Fibroblast of the conjunctiva (primary cell): ENCODE measurements around the gene AMDHD2.
A peak's percentile ranks its signal among the peaks of the same experiment; 100 is the strongest.
"Not testable (repeated sequence)": the region's sequence is repeated elsewhere in the genome, so short reads cannot be mapped to it uniquely, and the experiment has no call there.

ENCODE experiments used
- DNase-seq: peaks from one replicate; pipeline ENCODE4 v3.0.0-alpha.2; 2010; ENCODE audit warnings: low read depth

AMDHD2 gene

GRCh38 chr16:2517954-2518605 lies 2.1 kb upstream of the AMDHD2 start:
- DNase-seq = no peak

DNA sequence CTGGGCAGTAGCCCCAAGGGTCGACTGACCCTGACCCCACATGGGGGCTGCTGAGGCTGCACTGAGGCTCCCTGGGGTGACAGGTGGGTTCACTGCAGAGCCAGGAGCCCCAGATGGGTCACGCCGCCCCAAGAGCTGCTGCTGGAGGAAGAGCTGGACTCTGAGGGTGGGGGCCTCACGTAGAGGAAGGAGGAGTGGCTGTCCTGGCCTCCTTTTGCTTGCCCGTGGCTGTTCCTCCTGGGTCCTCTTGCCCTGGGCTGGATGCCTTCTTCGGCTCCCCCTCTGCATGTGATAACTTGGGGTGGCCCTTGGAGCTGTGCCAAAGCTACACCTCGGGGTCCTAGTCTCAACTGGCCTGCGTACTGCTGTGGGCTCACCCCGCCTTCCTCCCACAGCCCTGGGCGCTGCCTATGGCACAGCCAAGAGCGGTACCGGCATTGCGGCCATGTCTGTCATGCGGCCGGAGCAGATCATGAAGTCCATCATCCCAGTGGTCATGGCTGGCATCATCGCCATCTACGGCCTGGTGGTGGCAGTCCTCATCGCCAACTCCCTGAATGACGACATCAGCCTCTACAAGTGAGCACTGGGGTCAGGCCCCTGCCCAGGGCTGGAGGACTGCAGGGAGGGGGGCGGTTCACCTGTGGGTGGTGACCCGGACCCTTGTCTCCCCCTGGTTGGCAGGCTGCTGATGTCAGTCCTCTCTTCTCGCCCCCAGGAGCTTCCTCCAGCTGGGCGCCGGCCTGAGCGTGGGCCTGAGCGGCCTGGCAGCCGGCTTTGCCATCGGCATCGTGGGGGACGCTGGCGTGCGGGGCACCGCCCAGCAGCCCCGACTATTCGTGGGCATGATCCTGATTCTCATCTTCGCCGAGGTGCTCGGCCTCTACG lies 1.1 kb upstream of the AMDHD2 start:
- DNase-seq = no peak

DNA sequence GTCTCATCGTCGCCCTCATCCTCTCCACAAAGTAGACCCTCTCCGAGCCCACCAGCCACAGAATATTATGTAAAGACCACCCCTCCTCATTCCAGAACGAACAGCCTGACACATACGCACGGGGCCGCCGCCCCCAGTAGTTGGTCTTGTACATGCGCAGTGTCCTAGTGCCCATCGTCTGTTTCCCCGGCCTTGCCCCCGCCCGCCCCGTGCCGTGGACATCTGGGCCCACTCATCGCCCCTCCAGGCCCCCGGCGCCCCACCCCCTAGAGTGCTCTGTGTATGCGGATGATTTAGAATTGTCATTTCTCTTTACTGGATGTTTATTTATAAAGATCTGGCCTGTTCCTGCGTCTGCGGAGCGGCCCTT lies 475 bp upstream of the AMDHD2 start:
- DNase-seq = no peak

DNA sequence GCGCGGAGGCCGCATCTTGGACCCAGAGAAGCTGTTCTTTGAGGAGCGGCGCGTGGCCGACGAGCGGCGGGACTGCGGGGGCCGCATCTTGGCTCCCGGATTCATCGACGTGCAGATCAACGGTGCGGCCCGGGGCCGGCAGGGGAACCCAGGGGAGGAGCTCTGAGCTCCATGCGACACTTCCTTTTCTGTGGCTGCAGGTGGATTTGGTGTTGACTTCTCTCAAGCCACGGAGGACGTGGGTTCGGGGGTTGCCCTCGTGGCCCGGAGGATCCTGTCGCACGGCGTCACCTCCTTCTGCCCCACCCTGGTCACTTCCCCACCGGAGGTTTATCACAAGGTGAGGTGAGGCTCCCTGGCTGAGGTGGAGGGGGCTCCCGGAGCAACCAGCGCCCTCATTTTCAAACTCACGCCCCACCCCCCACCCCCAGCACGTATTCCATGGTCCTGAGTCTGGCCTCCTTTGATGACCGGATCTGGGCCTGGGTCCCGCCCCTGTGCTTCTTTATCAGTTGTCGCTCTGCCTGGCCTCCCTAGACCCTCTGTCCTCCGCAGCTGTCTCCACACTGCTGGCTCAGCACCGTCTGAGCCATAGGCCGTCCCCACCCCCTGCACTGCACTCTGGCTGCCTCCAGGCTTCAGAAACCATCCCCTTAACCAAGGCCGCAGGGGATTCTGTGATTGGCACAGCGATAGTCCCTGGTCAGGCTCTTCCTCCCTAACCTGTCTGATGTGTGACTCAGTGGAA lies 787 bp downstream of the AMDHD2 start:
- DNase-seq = no peak

- no peak for DNase-seq
Observed at GRCh38 chr16:2523801-2524231, 3.6 kb downstream of the AMDHD2 start.

GRCh38 chr16:2524339-2524938 lies 4.3 kb downstream of the AMDHD2 start:
- no peak for DNase-seq

DNA sequence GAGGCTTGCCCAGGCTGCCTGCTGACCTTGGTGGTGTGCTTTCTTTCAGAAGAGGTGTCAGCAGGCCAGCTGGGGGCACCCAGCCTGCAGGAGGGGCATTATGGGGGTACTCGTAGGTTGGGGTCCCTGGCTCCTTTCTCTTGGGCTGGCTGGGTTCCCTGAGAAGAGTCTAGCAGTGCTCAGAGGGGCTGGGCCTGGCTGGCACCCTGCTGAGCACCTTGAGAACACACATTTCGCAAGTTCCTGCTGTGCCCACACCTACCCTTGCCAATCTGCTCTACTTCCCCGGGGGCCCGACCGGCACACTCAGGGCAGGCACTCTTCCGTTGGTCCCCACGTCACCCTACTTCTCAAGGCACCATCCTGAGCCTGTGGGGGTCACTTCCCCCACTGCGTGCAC lies 6.0 kb downstream of the AMDHD2 start:
- DNase-seq = no peak

DNA sequence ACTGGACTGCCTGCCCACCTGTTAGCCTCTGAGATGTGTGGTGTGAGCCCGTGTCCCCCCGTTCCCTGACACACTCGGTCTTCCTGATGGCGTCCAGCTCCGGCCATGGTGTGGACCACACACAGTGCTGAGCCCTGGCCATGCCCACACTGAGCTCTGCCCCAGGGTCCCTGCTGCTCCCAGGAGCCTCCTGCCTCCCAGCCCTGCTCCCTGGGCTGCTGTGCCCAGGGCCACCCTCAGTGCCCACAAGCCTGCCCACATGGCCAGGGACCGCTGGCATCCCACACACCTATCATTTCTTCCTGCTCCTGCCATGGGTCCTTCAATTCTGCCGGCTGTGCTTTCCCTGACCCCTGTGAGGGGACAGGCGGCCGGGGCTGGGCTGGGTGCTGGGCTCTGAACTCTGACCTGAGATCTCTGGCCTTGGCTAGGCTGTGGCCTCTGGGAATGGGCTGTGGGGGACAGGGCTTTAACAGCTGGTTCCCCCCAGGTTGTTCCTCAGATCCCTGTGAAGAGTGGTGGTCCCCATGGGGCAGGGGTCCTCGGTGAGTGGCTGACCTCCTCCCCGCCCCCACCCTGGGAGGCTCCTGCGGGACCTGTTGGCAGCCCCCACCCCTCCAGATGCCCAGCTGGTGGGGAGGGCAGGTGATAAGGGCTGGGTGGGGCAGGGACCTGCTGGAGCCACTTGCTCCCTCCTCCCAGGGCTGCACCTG lies 7.1 kb downstream of the AMDHD2 start:
- no peak for DNase-seq

DNA sequence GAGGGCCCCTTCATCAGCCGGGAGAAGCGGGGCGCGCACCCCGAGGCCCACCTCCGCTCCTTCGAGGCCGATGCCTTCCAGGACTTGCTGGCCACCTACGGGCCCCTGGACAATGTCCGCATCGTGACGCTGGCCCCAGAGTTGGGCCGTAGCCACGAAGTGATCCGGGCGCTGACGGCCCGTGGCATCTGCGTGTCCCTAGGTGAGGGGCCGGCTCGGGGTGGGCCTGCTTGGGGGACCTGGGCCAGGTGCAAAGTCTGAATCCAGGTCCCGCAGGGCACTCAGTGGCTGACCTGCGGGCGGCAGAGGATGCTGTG lies 7.6 kb downstream of the AMDHD2 start:
- no peak for DNase-seq

- DNase-seq = no peak
Observed at GRCh38 chr16:2528161-2529060, 8.2 kb downstream of the AMDHD2 start.

GRCh38 chr16:2529061-2529931 lies 9.1 kb downstream of the AMDHD2 start:
- no peak for DNase-seq

DNA sequence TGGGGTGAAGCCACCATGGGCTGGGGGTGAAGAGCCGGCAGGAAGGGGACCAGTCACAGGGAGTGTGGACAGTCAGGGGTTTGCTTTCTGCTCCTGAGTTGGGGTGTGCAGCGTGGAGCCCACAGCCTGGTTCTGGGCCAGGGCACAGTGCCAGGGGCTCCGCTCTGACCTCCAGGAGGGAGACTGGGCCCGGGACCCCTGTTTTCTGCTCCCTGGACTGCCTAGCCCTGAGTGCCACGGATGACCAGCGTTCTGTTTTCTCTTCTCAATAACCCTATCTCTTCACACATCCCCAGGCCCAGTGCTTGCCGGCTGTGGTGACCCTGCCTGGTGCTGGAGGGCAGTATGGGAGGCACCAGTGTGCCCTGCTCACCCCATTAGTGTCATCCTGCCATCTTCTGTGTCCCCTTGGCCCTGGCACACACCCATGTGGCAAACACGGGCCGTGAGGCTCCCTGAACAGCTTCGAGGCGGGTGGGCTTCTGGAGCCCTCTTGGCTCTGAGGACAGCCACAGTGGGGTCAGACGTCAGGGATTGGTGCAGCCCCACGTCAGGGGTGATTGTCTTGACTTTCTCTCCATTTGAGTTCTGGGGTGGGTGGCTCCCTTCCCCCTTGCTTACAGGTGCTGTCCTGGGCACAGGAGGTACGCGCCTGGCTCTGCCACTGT lies 9.9 kb downstream of the AMDHD2 start:
- no peak for DNase-seq

DNA sequence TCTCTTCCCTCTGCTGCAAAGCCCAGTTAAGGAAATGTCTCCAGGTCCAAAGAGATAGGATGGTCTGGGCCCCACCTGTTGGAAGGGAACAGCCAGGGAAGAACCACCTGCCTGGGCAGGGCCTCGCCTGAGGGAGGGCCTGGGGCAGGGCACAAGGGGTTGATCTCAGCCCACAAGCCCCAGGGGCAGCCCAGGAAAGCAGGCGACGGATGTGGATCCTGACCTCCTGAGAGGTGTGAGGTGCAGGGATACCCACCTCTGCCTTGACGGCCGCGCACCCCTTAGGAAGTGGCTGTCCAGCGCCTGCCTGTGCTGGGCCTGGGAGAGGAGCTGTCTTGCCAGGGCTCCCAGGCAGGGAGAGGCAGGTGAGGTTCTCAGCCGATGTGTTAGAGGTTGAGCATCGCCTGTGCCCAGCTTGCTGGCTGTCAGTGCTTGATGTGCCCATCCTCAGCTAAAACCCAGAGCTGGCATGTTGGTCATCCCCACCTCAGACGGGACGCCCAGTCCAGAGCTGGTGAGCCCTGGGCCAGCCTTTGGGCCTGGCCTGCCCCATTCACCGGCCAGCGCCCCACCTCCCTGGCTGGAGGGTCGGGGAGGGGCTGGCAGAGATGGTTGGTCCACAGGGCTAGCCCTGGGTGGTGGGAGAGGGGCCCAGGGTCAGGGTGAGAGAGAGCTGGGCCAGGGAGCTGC lies 10.6 kb downstream of the AMDHD2 start:
- no peak for DNase-seq

GRCh38 chr16:2531371-2531695 lies 11.2 kb downstream of the AMDHD2 start, which contains the start of gene CEMP1:
TSS of gene CEMP1 (minus strand) at chr16:2531408. CDS start at chr16:2531073, 335 bp downstream.
- no peak for DNase-seq

DNA sequence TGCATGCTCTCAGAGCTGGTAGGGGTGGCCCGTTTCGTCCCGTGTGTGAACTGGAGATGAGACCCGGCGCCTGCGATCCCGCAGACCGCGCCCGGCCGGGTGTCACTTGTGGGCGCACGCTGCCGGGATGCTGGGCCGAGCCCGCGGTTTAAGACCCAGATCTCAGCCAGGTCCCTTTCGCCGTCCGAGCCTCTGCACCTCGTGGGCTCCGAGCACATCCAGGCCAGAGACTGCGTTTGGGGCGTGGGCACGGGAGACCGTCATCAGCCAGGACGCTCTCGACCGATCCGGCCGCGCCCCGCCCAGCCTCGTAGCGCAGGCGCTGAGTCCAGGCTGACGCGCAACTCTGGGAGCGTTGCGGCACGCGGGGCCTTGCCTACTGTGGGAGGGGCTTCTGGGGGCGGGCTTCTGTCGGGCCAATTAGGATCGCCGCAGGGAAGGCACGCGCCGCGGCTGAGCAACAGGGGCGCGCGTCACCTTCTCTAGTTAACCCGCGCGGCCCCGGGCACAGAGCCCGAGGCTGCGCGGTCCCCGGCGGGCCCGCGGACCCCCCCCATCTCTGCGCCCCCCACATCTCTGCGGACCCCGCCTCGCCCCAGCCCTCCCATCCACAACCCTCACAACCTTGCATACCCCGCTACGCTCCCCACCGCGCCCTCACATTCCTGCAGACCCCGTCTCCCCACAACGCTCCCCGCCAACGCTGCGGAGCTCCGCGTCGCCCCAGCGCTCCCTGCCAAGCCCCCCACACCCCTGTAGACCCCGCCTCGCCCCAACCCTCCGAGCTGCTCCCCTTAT lies 11.7 kb downstream of the AMDHD2 start:
- peak; percentile 95 for DNase-seq

- no peak for DNase-seq
Observed at GRCh38 chr16:2532494-2533141, 12.4 kb downstream of the AMDHD2 start.

- not testable (repeated sequence) for DNase-seq
Observed at GRCh38 chr16:2533142-2533755, 13.1 kb downstream of the AMDHD2 start.
